ENCODE data around the gene FBRS.

The FBRS gene

GRCh38 chr16:30644334-30644830 is 13.8 kb upstream of the FBRS start:
- TF ChIP-seq CTCF (IDR thresholded peaks at IDR 0.05; ENCODE audit: control insufficient read depth, insufficient read depth, low read depth, low read length, missing control alignments), result no peak
- H3K4me3 ChIP-seq (ENCODE audit: control insufficient read depth, low read depth, low read length), result no peak overlapping the region
- no peak for DNase-seq (ENCODE audit: low read depth)

- H3K4me3 ChIP-seq (ENCODE audit: control insufficient read depth, low read depth, low read length), result no peak overlapping the region
- no peak for TF ChIP-seq CTCF (IDR thresholded peaks at IDR 0.05; ENCODE audit: control insufficient read depth, insufficient read depth, low read depth, low read length, missing control alignments)
- DNase-seq (ENCODE audit: low read depth), result no peak
Observed at GRCh38 chr16:30645727-30646126, 12.5 kb upstream of the FBRS start.

GRCh38 chr16:30647274-30647571 is 11.0 kb upstream of the FBRS start:
- no peak for TF ChIP-seq CTCF (IDR thresholded peaks at IDR 0.05; ENCODE audit: control insufficient read depth, insufficient read depth, low read depth, low read length, missing control alignments)
- H3K4me3 ChIP-seq (ENCODE audit: control insufficient read depth, low read depth, low read length), result no peak overlapping the region
- DNase-seq (ENCODE audit: low read depth), result no peak

GRCh38 chr16:30649725-30650368 is 8.4 kb upstream of the FBRS start:
- peak overlapping the region; percentile 35 for H3K4me3 ChIP-seq (ENCODE audit: control insufficient read depth, low read depth, low read length)
- no peak for DNase-seq (ENCODE audit: low read depth)
- no peak for TF ChIP-seq CTCF (IDR thresholded peaks at IDR 0.05; ENCODE audit: control insufficient read depth, insufficient read depth, low read depth, low read length, missing control alignments)

GRCh38 chr16:30650369-30651123 is 7.7 kb upstream of the FBRS start, which contains the start of gene PRR14:
PRR14 (plus strand) TSS chr16:30650960; CDS start chr16:30651646, 686 bp downstream.
- H3K4me3 ChIP-seq (ENCODE audit: control insufficient read depth, low read depth, low read length), result peak within 1 kb of the TSS; percentile 65
- DNase-seq (ENCODE audit: low read depth), result peak; percentile 97
- TF ChIP-seq CTCF (IDR thresholded peaks at IDR 0.05; ENCODE audit: control insufficient read depth, insufficient read depth, low read depth, low read length, missing control alignments), result peak; percentile 9

GRCh38 chr16:30651124-30652004 is 6.9 kb upstream of the FBRS start:
- no peak for DNase-seq (ENCODE audit: low read depth)
- peak; percentile 48 for TF ChIP-seq CTCF (IDR thresholded peaks at IDR 0.05; ENCODE audit: control insufficient read depth, insufficient read depth, low read depth, low read length, missing control alignments)
- H3K4me3 ChIP-seq (ENCODE audit: control insufficient read depth, low read depth, low read length), result peak overlapping the region; percentile 65

Data from AG09309 (cell line).